NCI-H2196 (cell line): ENCODE data around the gene LRRC4.

ENCODE experiments used
- DNase-seq: peaks from one replicate; lab custom pipeline; 2025; ENCODE audit not compliant: unreplicated experiment; lab: John Stamatoyannopoulos, UW

LRRC4 gene

GRCh38 chr7:127981965-127982364 lies 49.3 kb downstream of the LRRC4 start:
- no peak for DNase-seq

DNA sequence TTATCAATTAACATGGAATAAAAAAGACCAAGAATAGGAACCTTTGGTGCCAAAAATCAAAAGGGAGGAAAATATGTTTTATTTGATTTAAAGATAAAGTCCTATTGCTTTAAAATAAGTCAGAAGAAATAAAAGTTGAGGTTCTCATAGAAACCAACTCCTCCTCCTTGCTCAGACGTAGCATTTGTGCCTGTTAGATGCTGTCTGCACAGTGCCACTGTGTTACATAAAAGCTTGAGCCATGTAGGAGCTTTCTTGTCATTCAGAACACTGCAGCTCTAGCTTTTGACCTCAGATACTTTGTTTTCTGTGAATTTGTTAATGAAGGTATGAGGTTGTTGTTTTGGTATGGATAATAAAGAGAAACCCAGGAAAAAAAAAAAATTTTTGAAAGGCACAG lies 50.3 kb downstream of the LRRC4 start:
- no peak for DNase-seq

- DNase-seq: no peak
Measured at GRCh38 chr7:127979728-127980126, 51.5 kb downstream of the LRRC4 start.

DNA sequence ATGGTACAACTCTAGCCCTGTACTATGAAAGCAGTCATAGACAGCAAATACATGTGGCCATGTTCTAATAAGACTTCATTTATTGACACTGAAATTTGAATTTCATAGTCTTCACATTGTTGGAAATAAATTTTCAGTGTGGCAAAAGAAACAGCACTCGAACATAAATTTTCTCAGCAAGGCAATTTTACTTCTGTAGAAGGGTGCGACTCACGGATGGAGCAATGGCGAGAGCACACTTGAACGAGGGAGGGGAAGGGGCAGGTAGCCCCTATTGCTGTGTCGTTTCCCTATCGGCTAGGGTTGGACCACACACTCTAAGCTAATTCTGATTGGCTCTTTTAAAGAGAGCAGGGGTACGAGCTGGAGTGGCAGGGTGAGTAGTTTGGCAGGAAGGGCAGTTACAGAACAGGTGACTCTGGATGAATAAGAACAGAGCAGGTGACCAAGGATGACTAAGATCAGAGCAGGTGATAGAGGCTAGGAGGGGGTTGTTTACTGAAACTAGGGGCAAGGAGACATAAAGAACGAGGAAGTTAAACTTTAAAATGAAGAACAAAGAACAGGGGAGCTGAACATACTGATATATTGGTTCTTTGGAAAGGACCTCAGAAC lies 52.0 kb downstream of the LRRC4 start:
- DNase-seq: no peak

- DNase-seq: no peak
Measured at GRCh38 chr7:127978421-127978820, 52.8 kb downstream of the LRRC4 start.
